Measurements from ENCODE around the gene ABLIM3.

ABLIM3 gene

GRCh38 chr5:149280802-149281201 is 139.5 kb downstream of the ABLIM3 start:
- TF ChIP-seq NFIC (IDR thresholded peaks at IDR 0.05) (no peak), TCF12 (IDR thresholded peaks at IDR 0.05; ENCODE audit: low read depth) (no peak), EP300 (IDR thresholded peaks at IDR 0.05; ENCODE audit: borderline replicate concordance) (no peak), FOXM1 (IDR thresholded peaks at IDR 0.05; ENCODE audit: borderline replicate concordance, low read depth) (no peak), CREB1 (IDR thresholded peaks at IDR 0.05; ENCODE audit: low read depth) (no peak), TAF1 (IDR thresholded peaks at IDR 0.05; ENCODE audit: low read depth) (no peak), RAD21 (IDR thresholded peaks at IDR 0.05; ENCODE audit: low read depth) (no peak), ZBTB7A (IDR thresholded peaks at IDR 0.05; ENCODE audit: low read depth) (no peak), YY1 (IDR thresholded peaks at IDR 0.05; ENCODE audit: low read depth) (no peak), REST (IDR thresholded peaks at IDR 0.05; ENCODE audit: low read depth) (no peak), CEBPB (IDR thresholded peaks at IDR 0.05) (no peak), TEAD4 (IDR thresholded peaks at IDR 0.05) (no peak), USF1 (IDR thresholded peaks at IDR 0.05) (no peak), MAX (IDR thresholded peaks at IDR 0.05) (no peak), EGR1 (IDR thresholded peaks at IDR 0.05) (no peak)

GRCh38 chr5:149282027-149282965 is 141.0 kb downstream of the ABLIM3 start:
- TF ChIP-seq TEAD4 (IDR thresholded peaks at IDR 0.05): no peak
- TF ChIP-seq EGR1 (IDR thresholded peaks at IDR 0.05): no peak
- TF ChIP-seq TAF1 (IDR thresholded peaks at IDR 0.05; ENCODE audit: low read depth): no peak
- no peak for TF ChIP-seq NFIC (IDR thresholded peaks at IDR 0.05)
- no peak for TF ChIP-seq ZBTB7A (IDR thresholded peaks at IDR 0.05; ENCODE audit: low read depth)
- TF ChIP-seq REST (IDR thresholded peaks at IDR 0.05; ENCODE audit: low read depth): no peak
- no peak for TF ChIP-seq CREB1 (IDR thresholded peaks at IDR 0.05; ENCODE audit: low read depth)
- TF ChIP-seq TCF12 (IDR thresholded peaks at IDR 0.05; ENCODE audit: low read depth): no peak
- no peak for TF ChIP-seq YY1 (IDR thresholded peaks at IDR 0.05; ENCODE audit: low read depth)
- TF ChIP-seq RAD21 (IDR thresholded peaks at IDR 0.05; ENCODE audit: low read depth): no peak
- no peak for TF ChIP-seq EP300 (IDR thresholded peaks at IDR 0.05; ENCODE audit: borderline replicate concordance)
- no peak for TF ChIP-seq MAX (IDR thresholded peaks at IDR 0.05)
- no peak for TF ChIP-seq FOXM1 (IDR thresholded peaks at IDR 0.05; ENCODE audit: borderline replicate concordance, low read depth)
- TF ChIP-seq USF1 (IDR thresholded peaks at IDR 0.05): no peak
- no peak for TF ChIP-seq CEBPB (IDR thresholded peaks at IDR 0.05)

GRCh38 chr5:149282966-149283332 is 141.7 kb downstream of the ABLIM3 start:
- no peak for TF ChIP-seq TCF12 (IDR thresholded peaks at IDR 0.05; ENCODE audit: low read depth)
- TF ChIP-seq RAD21 (IDR thresholded peaks at IDR 0.05; ENCODE audit: low read depth): no peak
- TF ChIP-seq NFIC (IDR thresholded peaks at IDR 0.05): no peak
- no peak for TF ChIP-seq CREB1 (IDR thresholded peaks at IDR 0.05; ENCODE audit: low read depth)
- TF ChIP-seq USF1 (IDR thresholded peaks at IDR 0.05): no peak
- TF ChIP-seq CEBPB (IDR thresholded peaks at IDR 0.05): no peak
- TF ChIP-seq TEAD4 (IDR thresholded peaks at IDR 0.05): no peak

- TF ChIP-seq YY1 (IDR thresholded peaks at IDR 0.05; ENCODE audit: low read depth) (no peak), EGR1 (IDR thresholded peaks at IDR 0.05) (no peak), TAF1 (IDR thresholded peaks at IDR 0.05; ENCODE audit: low read depth) (no peak), CREB1 (IDR thresholded peaks at IDR 0.05; ENCODE audit: low read depth) (no peak), ZBTB7A (IDR thresholded peaks at IDR 0.05; ENCODE audit: low read depth) (no peak), NFIC (IDR thresholded peaks at IDR 0.05) (no peak), REST (IDR thresholded peaks at IDR 0.05; ENCODE audit: low read depth) (no peak), USF1 (IDR thresholded peaks at IDR 0.05) (no peak), RAD21 (IDR thresholded peaks at IDR 0.05; ENCODE audit: low read depth) (no peak), FOXM1 (IDR thresholded peaks at IDR 0.05; ENCODE audit: borderline replicate concordance, low read depth) (no peak), TEAD4 (IDR thresholded peaks at IDR 0.05) (no peak), CEBPB (IDR thresholded peaks at IDR 0.05) (no peak), TCF12 (IDR thresholded peaks at IDR 0.05; ENCODE audit: low read depth) (no peak)
Measured at GRCh38 chr5:149283626-149284480, 142.6 kb downstream of the ABLIM3 start.
